ENCODE results near the gene SCML2. TPM values are rescaled to one million over a fixed set of nuclear protein-coding genes. Genes with fewer than 3 reads are reported as not detected.
"Not testable (repeated sequence)": the region's sequence is repeated elsewhere in the genome, so short reads cannot be mapped to it uniquely, and the experiment has no call there.

SCML2 gene
- 2.0 and 2.7 TPM in 2 replicates for total RNA-seq

- intact Hi-C loops (cut with micrococcal nuclease), result loop anchor here (1.0 kb wide), 1 partner anchor 71 kb away; the partner anchor contains the start of gene CDKL5
Observed at GRCh38 chrX:18354369-18355223, at the start of gene SCML2. SCML2 (minus strand) TSS chrX:18354688; CDS start chrX:18334071, 20,617 bp downstream.

- intact Hi-C loops (cut with micrococcal nuclease), result no loop called here
Observed at GRCh38 chrX:18401848-18402213, 47.3 kb upstream of the SCML2 start.

DNA sequence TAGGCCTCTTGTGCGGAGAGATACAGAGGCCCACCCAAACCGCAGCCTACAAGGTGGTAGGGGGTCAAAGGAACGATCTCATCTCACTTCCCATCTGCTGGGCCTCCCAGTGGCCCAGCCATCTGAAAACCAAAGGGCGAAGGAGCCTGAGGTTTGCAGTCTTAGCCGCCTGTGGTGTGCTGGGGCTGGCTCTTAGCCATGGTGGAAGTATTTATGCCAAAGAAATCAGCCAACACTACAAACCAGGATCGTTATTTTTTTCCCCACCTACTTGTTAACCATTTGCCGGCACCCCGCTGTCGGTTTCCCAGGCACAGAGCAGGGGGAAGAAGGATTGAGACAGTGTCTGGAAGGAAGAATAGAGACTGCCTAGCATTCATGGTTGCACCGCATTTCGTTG lies 40.0 kb upstream of the SCML2 start:
- intact Hi-C loops (cut with micrococcal nuclease), result no loop called here

DNA sequence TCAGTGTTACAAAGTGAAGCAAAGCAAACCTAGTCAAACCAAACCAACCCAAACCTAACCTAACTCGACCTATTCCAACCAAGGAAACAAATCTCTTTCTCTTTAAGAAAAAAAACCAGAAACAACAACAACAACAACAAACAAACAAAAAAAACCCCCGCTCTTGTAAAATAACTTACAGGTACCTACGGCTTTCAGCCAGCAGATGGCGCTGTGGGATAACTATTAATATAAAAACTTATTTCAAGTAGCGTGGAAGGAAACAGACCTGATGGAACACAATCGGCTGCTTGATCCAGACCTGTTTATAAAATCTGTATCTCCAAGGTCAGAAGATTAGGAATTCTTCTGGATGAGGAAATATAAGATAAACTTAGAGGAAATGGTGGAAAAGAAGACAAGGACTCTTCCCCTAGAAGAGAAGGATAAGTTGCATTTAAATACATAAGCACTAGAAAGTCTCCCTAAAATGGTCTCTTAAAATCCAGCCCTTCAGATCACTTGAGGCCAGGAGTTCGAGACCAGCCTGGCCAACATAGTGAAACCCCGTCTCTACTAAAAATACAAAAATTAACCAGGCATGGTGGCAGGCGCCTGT lies 36.6 kb upstream of the SCML2 start:
- intact Hi-C loops (cut with micrococcal nuclease), result no loop called here

GRCh38 chrX:18389966-18390365 lies 35.5 kb upstream of the SCML2 start:
- intact Hi-C loops (cut with micrococcal nuclease), result no loop called here

DNA sequence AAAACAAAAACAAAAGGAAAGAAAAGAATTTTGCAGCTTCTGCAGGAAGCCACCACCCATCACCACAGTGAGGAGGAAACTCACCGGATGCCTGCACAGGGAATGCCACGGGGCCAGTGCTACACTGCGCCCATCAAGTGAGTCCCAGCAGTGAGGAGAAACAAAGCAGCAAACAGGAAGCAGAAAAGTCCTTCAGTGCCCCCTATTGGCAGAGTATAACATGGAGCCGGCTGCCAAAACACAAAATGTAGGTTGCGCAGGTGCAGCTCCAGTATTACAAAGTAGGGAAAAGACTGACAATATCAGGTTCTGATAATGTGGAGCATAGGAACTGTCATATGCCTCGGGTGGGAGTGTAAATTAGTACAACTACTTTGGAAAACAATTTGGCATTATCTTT lies 23.3 kb upstream of the SCML2 start:
- intact Hi-C loops (cut with micrococcal nuclease), result loop anchor here (2.0 to 5.0 kb wide), 3 partner anchors 433 to 589 kb away; no protein-coding TSS in a partner anchor

GRCh38 chrX:18375131-18375805 lies 20.8 kb upstream of the SCML2 start:
- intact Hi-C loops (cut with micrococcal nuclease), result loop anchor here (5.0 kb wide), 1 partner anchor 563 kb away; no protein-coding TSS in a partner anchor

GRCh38 chrX:18369096-18369495 lies 14.6 kb upstream of the SCML2 start:
- intact Hi-C loops (cut with micrococcal nuclease), result not testable (repeated sequence)

- intact Hi-C loops (cut with micrococcal nuclease), result no loop called here
Observed at GRCh38 chrX:18368402-18368801, 13.9 kb upstream of the SCML2 start.

- intact Hi-C loops (cut with micrococcal nuclease), result no loop called here
Observed at GRCh38 chrX:18360867-18361266, 6.4 kb upstream of the SCML2 start.

- intact Hi-C loops (cut with micrococcal nuclease), result loop anchor here (1.0 kb wide), 1 partner anchor 71 kb away; the partner anchor contains the start of gene CDKL5
Observed at GRCh38 chrX:18353931-18354368, 538 bp downstream of the SCML2 start.

DNA sequence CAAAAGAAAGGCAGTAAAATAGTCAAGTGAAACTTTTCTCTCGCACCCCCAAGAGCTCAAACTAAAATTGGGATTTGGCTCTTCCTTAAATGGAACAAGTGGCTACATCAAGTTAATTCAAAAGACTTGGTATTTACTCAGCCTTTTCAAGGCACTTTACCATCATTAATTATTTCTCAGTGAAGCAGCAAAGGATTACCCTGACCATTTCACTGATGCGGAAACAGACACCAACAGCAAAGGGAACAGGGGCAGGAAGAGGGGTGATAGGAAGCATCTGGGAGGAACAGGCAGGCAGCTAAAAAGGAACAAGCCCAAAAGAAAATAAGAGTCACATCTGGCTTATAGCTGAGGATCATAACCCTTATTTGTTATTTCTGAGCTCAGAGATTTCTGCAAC lies 2.7 kb downstream of the SCML2 start:
- intact Hi-C loops (cut with micrococcal nuclease), result no loop called here

DNA sequence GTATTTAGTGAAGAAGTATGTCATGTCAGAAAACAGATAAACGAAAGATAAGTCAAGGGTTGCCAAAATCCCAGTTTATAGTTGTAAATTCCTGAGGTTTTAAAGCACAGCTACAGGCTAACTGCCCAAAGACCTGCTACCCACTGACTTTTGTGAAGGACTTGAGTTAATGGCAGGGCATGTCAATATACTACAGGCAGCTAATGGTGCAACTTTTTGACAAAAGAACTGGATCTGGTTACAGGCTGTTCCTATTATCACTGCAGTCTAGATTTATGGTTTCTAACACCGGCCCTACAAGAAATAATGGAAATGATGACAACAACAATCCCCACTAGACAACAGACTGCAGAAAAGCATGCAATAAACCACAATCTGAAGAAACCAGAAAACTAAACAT lies 6.4 kb downstream of the SCML2 start:
- intact Hi-C loops (cut with micrococcal nuclease), result no loop called here

GRCh38 chrX:18309401-18309800 lies 45.1 kb downstream of the SCML2 start:
- intact Hi-C loops (cut with micrococcal nuclease), result no loop called here

DNA sequence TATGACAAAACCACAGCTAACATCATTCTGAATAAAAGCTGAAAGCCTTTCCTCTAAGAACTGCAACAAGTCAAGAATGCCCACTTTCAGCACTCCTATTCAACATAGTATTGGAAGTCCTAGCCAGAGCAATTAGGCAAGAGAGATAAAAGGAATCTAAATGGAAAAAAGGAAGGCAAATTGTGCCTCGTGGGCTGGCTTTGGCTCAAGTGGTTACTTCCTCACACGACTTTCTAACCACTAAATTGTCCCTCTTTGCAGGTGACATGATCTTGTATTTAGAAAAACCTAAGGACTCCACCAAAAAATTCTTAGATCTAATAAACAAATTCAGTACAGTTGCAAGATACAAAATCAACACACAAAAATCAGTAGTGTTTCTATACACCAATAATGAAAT lies 57.2 kb downstream of the SCML2 start:
- intact Hi-C loops (cut with micrococcal nuclease), result no loop called here

DNA sequence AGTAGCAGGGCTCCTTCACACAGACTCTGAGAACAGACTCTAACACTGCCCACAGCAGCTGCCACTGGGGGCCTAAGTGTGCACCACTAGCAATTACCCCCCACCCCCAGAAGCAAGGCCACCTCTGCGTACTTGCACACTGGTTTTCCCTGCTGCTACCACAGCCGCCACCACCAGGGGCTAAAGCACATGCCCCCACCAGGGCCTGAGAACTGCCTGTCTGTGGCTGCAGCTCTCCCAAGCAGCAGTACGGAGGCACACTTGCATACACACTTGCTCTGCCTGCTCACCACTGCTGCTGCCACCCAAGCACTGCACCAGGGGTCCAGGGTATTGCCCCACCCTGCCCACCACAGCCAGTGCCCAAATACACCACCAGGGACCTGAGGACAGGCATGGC lies 59.6 kb downstream of the SCML2 start:
- intact Hi-C loops (cut with micrococcal nuclease), result no loop called here

- intact Hi-C loops (cut with micrococcal nuclease), result no loop called here
Observed at GRCh38 chrX:18291006-18291545, 63.4 kb downstream of the SCML2 start.

DNA sequence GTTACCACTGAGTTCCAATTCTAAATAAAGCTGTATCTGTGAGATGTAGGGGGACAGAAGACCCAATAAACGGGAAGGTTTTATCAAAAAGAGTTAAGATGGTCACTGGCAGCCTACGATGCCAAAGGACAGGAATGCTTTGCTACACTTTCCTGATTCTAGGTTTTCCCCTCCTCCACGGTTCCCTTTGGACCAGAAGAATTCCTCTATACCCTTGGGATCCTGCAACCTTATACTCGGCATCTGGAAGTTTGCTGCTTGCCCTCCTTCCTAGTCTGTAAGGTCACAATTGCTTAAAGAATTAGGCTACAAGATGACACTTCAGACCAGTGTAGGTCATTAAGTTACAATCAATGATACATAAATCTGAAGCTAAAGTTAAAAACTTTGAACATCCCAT lies 64.3 kb downstream of the SCML2 start:
- intact Hi-C loops (cut with micrococcal nuclease), result no loop called here

- intact Hi-C loops (cut with micrococcal nuclease), result no loop called here
Observed at GRCh38 chrX:18288716-18289115, 65.8 kb downstream of the SCML2 start.

DNA sequence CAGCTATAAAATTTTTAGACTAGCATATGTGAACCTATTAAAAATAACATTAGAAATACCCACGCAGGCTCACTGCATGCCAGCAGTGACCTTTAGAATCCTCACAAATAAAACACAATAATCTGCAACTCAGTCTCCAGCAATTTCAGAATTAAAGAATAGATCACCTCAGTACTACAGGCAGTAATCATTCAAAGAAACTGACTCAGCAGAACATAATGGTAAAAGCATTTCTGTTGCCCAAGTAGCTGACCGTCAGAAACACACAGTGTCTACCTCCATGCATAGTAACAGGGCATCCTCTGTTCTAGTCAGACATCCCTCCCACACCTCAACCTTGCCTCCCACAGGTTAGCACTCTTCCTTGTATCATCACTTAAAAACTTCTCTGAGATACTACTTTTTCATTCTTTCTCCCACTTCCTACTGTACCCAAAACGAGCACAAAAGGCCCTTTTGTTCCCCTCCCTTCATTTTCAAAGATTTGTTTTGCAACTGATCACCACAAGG lies 68.1 kb downstream of the SCML2 start:
- intact Hi-C loops (cut with micrococcal nuclease), result no loop called here

- intact Hi-C loops (cut with micrococcal nuclease), result no loop called here
Observed at GRCh38 chrX:18278449-18278848, 76.0 kb downstream of the SCML2 start.

DNA sequence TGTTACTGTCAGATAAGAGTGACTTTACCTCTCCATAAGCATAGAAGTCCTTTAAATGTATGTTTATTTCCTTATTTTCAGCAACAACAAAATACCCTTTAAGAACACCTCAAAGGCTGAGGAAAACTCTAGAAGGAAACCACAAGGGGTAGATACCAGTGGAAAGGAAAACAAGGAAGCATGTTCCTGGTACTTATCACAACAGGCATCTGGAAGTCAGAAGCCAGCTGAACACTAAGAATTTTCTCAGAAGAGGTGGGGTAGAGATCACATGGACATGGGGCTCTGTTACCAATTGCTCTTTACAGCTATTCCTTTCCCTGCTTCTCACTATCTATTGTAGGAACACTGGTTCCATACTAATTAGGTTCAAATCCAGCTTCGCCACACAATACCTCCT lies 82.3 kb downstream of the SCML2 start:
- intact Hi-C loops (cut with micrococcal nuclease), result no loop called here
